ENCODE measurements around the gene DBP.

DBP gene

DNA sequence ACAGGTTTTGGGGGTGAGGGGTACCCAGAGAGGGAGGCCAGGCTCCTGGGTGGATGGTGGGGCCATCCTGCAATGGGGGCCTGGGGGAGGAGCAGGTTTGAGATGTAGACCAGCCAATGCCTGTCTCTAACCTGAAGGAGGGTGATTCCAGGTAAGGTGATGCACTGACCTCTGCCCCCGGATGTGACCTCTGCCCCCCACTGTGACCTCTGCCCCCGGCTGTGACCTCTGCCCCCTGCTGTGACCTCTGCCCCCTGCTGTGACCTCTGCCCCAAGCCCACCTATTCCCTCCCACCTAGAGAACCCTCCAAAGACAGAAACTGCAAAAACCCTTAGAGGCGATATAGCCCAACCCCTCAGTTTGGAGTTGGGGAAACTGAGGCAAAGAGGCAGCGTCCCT lies 40.9 kb downstream of the DBP start:
- no peaks in the 10 kb centered on the region for H3K4me1 ChIP-seq (ENCODE audit: control insufficient read depth, insufficient read depth, low read length)
- ChIA-PET CTCF (interaction anchor here (1.0 kb wide), 1 partner anchor 11 kb away, joined by 4 read pairs; no protein-coding TSS in a partner anchor), POLR2A (no interaction called here)
- no peak overlapping the region for H3K27ac ChIP-seq (ENCODE audit: extremely low read depth, low read depth, low read length)
- TF ChIP-seq BCL11B (tag by site-specific recombination; IDR thresholded peaks at IDR 0.05; ENCODE audit: low read depth) (peak; percentile 97), BCL11A (tag by site-specific recombination; IDR thresholded peaks at IDR 0.05; ENCODE audit: low read depth) (peak; percentile 77)
- TF ChIP-seq, protein P1, sequence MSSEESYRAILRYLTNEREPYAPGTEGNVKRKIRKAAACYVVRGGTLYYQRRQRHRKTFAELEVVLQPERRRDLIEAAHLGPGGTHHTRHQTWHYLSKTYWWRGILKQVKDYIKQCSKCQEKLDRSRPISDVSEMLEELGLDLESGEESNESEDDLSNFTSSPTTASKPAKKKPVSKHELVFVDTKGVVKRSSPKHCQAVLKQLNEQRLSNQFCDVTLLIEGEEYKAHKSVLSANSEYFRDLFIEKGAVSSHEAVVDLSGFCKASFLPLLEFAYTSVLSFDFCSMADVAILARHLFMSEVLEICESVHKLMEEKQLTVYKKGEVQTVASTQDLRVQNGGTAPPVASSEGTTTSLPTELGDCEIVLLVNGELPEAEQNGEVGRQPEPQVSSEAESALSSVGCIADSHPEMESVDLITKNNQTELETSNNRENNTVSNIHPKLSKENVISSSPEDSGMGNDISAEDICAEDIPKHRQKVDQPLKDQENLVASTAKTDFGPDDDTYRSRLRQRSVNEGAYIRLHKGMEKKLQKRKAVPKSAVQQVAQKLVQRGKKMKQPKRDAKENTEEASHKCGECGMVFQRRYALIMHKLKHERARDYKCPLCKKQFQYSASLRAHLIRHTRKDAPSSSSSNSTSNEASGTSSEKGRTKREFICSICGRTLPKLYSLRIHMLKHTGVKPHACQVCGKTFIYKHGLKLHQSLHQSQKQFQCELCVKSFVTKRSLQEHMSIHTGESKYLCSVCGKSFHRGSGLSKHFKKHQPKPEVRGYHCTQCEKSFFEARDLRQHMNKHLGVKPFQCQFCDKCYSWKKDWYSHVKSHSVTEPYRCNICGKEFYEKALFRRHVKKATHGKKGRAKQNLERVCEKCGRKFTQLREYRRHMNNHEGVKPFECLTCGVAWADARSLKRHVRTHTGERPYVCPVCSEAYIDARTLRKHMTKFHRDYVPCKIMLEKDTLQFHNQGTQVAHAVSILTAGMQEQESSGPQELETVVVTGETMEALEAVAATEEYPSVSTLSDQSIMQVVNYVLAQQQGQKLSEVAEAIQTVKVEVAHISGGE (tag by site-specific recombination; conservative IDR thresholded peaks at IDR 0.05; ENCODE audit: low read depth) = no peak
- TF ChIP-seq, protein P2, sequence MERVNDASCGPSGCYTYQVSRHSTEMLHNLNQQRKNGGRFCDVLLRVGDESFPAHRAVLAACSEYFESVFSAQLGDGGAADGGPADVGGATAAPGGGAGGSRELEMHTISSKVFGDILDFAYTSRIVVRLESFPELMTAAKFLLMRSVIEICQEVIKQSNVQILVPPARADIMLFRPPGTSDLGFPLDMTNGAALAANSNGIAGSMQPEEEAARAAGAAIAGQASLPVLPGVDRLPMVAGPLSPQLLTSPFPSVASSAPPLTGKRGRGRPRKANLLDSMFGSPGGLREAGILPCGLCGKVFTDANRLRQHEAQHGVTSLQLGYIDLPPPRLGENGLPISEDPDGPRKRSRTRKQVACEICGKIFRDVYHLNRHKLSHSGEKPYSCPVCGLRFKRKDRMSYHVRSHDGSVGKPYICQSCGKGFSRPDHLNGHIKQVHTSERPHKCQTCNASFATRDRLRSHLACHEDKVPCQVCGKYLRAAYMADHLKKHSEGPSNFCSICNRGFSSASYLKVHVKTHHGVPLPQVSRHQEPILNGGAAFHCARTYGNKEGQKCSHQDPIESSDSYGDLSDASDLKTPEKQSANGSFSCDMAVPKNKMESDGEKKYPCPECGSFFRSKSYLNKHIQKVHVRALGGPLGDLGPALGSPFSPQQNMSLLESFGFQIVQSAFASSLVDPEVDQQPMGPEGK (tag by site-specific recombination; IDR thresholded peaks at IDR 0.05) = 0 out of 2 replicates have a peak, but pooled peaks have one; percentile 27
- H3K4me3 ChIP-seq (ENCODE audit: low read depth, low read length) = no peak overlapping the region
- no peaks in the 10 kb centered on the region for H3K9me3 ChIP-seq (ENCODE audit: control insufficient read depth, insufficient read depth, low read depth, low read length)
- H3K36me3 ChIP-seq (ENCODE audit: control insufficient read depth in 2 of 2, insufficient read depth in 1 of 2, low read length in 2 of 2) = no peaks in the 10 kb centered on the region

- ChIA-PET POLR2A (interaction anchor here (0.6 to 2.0 kb wide), 2 partner anchors 14 to 18 kb away, joined by 3 to 6 read pairs; partner anchors contain the start of gene FAM83E), CTCF (interaction anchor here (0.5 to 2.6 kb wide), 5 partner anchors 11 to 380 kb away, joined by 3 to 15 read pairs (median 4); no protein-coding TSS in a partner anchor)
- peak; percentile 71; the same call in 1 of the 2 replicates for TF ChIP-seq ZNF16 (tag by site-specific recombination; IDR thresholded peaks at IDR 0.05; ENCODE audit: low read depth)
- no peak for TF ChIP-seq ZBTB7A (tag by site-specific recombination; IDR thresholded peaks at IDR 0.05; ENCODE audit: low read depth)
- no peak for TF ChIP-seq PRDM4 (tag by site-specific recombination; IDR thresholded peaks at IDR 0.05)
- H3K36me3 ChIP-seq (ENCODE audit: control insufficient read depth in 2 of 2, insufficient read depth in 1 of 2, low read length in 2 of 2) = no peaks in the 10 kb centered on the region
- no peak overlapping the region for H3K4me3 ChIP-seq (ENCODE audit: low read depth, low read length)
- H3K4me1 ChIP-seq (ENCODE audit: control insufficient read depth, insufficient read depth, low read length) = no peaks in the 10 kb centered on the region
- H3K9me3 ChIP-seq (ENCODE audit: control insufficient read depth, insufficient read depth, low read depth, low read length) = no peaks in the 10 kb centered on the region
- no peak overlapping the region for H3K27ac ChIP-seq (ENCODE audit: extremely low read depth, low read depth, low read length)
Measured at GRCh38 chr19:48595833-48596232, 41.3 kb downstream of the DBP start.

GRCh38 chr19:48595171-48595570 lies 42.0 kb downstream of the DBP start:
- H3K36me3 ChIP-seq (ENCODE audit: control insufficient read depth in 2 of 2, insufficient read depth in 1 of 2, low read length in 2 of 2) = no peaks in the 10 kb centered on the region
- H3K4me1 ChIP-seq (ENCODE audit: control insufficient read depth, insufficient read depth, low read length) = no peaks in the 10 kb centered on the region
- H3K27ac ChIP-seq (ENCODE audit: extremely low read depth, low read depth, low read length) = no peak overlapping the region
- ChIA-PET POLR2A (interaction anchor here (0.6 to 2.0 kb wide), 3 partner anchors 15 to 24 kb away, joined by 3 to 6 read pairs (median 5); partner anchors contain the start of genes FAM83E, RPL18 and SPHK2), CTCF (interaction anchor here (0.5 to 2.6 kb wide), 6 partner anchors 11 to 281 kb away, joined by 3 to 15 read pairs (median 3); no protein-coding TSS in a partner anchor)
- H3K4me3 ChIP-seq (ENCODE audit: low read depth, low read length) = no peak overlapping the region
- TF ChIP-seq ZFP69B (tag by site-specific recombination; IDR thresholded peaks at IDR 0.05) (no peak), ZNF768 (tag by site-specific recombination; IDR thresholded peaks at IDR 0.05) (peak; percentile 81; the same call in 1 of the 2 replicates), ZNF223 (tag by site-specific recombination; IDR thresholded peaks at IDR 0.05) (no peak)
- no peaks in the 10 kb centered on the region for H3K9me3 ChIP-seq (ENCODE audit: control insufficient read depth, insufficient read depth, low read depth, low read length)
